DMS53 treated with DMSO at 0.1 percent for 48 hours (cell line): ENCODE measurements around the gene JAML.

Experiments
- DNase-seq: peaks from one replicate; lab custom pipeline; 2025; ENCODE audit not compliant: unreplicated experiment; lab: John Stamatoyannopoulos, UW

JAML gene, protein sequence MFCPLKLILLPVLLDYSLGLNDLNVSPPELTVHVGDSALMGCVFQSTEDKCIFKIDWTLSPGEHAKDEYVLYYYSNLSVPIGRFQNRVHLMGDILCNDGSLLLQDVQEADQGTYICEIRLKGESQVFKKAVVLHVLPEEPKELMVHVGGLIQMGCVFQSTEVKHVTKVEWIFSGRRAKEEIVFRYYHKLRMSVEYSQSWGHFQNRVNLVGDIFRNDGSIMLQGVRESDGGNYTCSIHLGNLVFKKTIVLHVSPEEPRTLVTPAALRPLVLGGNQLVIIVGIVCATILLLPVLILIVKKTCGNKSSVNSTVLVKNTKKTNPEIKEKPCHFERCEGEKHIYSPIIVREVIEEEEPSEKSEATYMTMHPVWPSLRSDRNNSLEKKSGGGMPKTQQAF

DNA sequence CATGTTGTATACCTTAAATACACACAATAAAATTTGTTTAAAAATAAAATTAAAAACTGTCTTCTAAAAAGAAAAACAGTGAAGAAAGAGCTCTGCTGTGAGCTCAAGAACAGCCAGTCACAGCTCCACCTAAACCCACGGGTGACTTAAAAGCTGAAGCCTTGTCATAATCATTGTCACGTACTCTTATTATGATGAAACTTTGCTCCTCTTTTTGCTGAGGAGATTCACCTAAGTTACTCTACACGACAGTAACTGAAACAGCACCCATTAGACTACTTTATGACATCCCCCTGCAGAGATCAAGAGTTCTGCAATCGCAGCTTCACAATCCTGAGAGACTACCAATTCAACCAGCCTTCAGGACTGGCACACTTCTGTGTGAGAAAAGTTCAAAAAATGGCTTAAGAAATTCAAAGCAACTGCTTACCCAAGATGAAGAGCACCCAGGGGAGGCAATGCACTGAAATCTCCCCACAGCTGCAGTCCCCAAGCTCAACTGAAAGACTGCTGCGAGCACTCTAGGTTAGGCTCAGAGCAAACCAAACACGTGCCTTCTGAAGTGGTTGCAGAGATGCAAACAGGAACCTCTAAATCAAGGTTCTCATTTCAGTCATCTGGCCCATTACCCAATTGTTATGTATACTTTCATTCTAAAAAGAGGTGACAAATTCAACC is at the start of gene JAML:
TSS of gene JAML (minus strand) at position 501 of the 678 bp plus-strand sequence. CDS start 10,145 bp downstream, outside the sequence.
- no peak for DNase-seq

DNA sequence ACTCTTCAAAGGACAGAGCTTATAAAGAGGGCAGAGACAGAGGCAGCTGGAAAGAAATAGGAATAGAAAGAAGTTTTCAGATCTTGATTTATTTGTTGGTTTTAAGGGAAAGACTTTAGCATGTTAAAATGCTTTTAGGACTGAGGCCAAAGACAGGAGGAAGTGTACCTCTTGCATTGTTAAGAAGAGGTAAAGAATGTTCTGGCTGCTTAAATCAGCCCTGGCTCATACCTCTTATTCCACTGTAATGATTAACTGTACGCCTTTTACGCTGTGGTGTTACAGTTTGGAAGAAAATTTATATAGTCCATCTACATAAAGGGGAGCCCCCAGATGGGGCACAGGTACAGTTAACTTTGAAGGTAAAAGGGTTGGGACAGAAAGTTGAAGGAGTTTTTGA is 49.4 kb upstream of the JAML start:
- DNase-seq = no peak

DNA sequence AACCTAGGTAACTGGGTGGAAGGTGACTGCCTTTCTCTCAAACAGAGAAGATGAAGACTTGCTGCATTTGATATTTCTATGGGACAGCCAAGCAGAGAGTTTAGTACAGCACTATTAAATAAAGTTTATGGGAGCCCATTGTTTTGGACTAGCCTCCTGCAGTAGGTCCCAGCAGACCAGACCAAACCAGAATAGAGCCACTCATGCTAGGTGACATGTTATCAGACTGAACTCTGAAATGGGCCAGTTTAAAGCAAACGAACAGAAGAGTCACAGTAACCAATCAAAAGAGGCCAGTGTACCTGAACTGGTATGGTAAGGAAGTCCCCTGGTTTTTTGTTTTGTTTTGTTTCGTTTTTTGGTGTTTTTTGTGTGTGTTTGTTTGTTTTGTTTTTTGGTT is 47.2 kb upstream of the JAML start:
- DNase-seq = no peak

DNA sequence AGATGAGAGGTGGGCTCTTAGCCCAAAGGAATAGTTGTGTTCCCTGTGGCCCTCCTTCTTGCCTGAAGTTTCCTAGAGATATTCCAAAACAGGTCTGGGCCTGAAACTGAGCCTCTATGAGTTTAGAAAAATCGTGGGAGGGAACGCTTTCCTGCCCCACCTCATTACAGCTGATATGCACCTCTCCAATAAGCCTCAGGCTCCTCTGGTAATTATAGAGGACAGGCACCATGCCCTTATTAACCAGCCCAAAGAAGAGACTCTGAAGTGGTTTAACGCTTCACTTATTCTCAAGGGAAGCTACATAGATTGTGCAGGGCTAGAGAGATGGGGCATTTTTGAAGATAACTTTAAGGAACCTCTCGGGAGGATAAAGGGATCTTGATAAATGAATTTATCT is 42.7 kb upstream of the JAML start:
- DNase-seq = no peak

DNA sequence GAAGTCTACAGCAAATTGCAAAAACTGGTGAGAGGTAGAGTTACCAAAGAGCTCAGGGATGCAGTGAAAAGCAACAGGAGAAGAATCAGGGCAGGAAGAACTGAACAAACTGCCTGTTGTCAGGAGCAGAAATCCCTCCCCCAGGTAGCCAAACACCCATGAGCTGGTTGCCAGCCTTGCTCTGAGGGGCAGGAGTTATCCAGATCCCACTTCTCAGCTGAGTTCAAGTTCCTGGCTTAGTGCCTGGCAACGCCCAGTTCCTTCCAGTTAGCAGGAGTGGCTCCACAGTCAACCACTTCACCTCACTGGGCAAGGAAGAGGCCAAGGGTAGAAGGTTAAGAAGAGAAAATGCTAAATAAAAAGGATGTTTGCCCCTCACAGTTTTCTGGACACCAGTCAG is 41.1 kb upstream of the JAML start:
- no peak for DNase-seq

DNA sequence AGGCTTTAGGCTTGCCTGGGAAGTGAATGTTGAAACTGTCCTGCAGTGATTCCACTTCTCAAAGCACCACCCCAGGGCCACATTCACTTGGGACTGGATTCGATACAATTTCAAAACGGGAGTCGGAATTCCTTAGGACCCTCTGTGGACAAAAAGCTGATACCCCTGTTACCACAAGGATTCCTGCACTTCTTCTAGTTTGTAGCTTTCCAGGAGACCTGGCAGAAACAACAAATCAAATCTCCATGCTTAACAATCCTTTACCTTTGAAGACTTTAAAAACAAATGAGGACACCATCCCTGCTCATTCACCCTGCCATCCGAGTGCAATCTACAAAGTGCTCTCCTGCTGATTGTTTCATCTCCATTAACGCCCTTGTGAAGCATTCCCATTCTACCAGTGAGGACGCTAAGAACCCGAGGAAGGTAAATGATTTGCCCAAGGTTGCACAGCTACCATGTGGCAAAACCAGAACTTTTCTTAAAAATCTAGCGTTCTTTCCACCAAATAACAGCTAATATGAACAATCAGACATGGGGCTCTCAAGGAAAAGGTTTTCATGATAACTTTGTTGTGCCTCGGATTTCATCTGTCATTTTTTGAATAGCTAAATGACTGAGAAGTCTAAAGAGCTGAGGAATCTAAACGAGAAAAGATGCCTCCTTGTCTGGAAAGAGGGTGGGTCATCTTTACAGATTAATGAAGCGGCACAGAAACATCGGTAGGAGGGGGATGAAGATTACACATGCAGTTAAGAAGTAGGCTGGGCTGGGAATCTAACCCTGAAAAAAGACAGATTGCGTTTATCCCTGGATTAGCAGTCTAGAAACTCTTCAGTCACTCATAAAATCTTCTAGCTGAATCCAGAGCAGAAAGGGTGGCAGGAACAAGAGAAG is 40.0 kb upstream of the JAML start:
- DNase-seq = no peak

DNA sequence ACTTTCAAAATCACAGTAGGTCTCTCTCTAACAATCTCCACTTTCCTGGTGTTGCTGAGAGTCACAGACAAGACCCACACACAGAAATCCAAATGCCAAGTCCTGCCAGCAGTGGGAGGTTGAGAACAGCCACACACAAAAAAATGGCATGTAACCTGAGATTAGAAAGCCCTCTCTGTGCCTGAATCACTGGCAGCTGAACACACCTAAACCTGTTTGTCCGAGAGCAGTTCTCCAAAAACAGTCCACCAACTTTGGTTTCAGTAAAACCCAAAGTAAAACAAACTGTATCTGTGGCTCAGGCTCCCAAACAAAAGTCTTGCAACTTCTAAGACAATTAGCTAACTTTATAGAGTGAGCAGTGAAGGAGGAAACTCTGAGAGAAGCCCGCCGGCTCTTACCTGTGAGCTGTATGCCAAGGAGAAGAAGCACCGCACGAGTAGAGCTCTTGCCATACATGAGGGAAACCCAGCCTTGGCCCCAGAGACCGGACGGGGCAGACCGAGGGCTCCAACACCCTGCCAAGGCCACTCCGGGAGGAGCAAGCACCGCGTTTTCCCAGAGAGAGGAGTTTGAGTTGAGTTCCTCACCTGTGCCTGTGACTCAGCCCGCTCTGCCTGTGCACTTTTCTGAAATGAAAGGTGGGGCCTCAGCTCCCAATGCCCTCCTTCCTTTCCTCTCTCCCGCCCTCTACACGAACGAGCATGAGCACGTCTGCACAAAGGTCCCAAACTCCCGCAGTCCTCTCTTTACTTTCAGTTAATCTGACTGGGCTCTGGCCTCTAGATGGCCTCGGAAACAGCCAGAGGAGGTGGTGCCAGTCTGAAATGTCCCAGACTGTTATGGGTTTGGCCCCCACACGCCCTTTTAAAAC is 39.1 kb upstream of the JAML start, which contains the start of gene MPZL2:
TSS of gene MPZL2 (minus strand) at position 603 of the 874 bp plus-strand sequence. CDS start at position 459, 144 bp downstream.
- DNase-seq = peak; percentile 58

DNA sequence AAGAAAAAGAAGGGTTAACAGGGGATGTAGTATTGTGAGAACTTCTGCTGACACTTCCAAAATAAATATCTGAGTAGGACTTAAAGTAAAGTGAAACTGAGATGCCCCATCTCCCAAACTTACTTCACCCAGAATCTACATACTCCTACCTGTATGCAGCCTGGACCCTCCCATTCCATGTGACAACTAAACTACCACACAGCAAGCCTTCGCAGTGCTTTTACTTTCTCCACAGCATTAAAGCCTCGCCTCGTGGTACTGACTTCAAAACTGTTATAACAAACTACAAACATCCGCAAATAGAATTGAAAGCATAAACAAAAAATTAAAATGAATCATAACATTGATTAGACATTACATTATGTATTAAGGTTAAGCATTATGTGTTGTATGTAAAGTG is 38.3 kb upstream of the JAML start:
- no peak for DNase-seq

DNA sequence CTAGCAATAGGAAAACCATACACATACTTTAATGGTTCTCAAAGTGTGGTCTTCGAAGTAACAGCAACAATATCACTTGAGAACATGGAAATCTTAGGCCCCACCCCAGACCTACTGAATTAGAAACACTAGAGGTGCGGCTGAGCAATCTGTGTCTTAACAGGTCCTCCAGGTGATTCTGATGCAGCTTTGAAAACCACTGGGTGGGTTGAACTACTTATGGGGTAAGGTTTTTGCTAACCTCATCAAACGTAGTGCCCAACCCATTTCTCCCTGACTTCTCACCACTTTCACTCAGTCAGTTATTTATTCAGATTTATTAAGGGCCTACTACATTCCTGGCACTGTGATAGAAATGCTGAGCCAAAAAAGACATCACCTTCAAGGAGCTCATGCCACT is 35.5 kb upstream of the JAML start:
- DNase-seq = no peak

DNA sequence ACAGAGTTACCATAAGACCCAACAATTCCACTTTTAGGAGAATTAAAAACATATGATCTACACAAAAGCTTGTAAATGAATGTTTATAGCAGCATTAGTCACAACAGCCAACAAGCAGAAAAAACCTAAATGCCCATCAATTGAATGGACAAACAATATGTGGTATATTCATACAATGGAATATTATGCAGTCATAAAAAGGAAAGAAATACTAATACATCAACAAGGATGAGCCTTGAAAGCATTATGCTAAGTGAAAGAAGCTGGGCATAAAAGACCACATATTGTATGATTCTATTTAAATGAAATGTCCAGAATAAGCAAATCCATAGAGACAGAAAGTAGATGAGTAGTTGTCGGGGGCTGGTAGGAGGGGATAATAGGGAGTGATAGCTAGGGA is 34.3 kb upstream of the JAML start:
- DNase-seq = no peak

DNA sequence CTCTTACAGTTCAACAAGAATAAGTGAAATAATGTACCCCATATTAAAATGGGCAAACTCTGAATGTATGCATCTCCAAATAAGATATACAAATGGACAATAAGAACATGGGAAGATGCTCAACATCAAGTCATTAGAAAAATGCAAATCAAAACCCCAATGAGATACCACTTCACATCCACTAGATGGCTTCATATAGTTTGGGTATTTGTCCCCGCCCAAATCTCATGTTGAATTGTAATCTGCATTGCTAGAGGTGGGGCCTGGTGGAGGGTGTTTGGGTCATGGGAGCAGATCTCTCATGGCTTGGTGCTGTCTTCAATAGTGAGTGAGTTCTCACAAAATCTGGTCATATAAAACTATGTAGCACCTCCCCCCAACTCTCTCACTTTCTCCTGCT is 33.6 kb upstream of the JAML start:
- DNase-seq = no peak

DNA sequence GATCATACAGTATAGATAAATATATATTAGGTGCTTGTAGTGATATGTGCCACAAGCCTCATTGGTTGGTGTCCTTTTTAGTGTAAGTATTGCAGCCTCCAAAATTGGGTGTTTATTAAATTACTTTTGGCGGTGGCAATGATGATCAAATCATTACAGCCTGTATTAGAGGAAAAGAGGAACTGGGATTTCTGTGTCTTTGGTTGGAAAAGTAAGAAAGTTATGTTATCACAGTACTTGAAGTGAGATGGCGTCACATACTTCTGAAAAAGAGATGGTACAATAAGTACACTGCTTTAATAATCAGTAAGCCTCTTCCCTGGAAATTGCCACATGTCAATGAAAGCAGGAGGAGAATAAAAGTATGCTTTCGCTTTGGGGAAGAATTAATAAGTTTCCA is 27.9 kb upstream of the JAML start:
- DNase-seq = no peak

DNA sequence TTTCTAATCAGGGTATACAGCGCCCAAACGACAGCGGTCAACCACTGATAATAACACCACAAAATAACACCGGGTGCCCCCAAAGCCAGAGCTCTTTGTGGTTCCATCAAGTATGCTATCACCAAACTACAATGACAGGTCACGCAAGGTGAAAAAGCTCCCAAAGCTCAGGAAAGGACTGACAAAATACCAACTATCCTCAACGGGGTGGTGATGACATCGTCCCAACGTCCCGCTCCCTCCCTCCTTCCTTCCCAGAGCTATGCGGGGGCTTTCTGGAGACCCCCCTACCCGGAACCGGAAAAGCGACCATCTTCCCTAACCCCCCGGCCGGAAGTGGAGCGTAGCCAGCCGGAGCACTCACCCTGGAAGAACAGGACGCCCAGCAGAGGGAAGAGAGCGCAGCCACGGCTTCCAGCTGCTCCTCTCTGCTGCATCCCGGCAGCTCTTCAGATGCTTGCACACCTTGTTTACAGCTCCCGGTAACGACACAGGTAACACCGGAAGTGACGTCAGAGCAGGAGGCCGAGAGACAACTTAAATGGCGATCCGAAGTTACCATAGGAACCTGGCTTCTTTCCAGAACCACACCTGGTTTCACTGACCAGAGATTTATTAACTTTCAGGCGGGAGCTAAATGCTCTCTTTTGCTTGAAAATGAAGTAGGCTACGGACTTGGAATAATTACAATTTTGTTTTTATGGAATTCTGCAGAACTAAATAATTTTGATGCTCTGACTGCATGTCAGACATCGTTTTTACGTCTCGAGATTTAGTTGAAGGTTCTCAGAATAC is 27.2 kb upstream of the JAML start, which contains the start of gene MPZL3:
TSS of gene MPZL3 (minus strand) at position 508 of the 795 bp plus-strand sequence. CDS start at position 437, 71 bp downstream.
- peak; percentile 97 for DNase-seq

DNA sequence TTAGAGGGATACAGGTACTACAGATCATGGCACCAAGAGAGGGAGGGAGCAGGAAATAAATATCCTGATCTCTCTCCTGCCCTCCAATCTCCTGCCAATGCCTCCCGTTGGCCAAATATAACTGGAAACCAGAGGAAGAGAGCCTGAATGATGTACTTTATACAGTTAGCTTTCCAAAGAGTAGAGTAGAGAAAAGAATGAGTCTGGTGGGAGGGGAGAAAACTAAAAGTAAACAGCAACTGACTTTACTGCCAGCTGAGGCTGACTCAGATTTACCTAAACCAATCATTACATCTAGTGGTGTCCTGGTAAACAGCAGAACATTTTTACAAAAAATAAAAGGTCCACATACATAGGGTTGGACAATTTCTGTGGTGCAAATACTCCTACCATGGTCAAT is 22.2 kb upstream of the JAML start:
- DNase-seq = no peak

DNA sequence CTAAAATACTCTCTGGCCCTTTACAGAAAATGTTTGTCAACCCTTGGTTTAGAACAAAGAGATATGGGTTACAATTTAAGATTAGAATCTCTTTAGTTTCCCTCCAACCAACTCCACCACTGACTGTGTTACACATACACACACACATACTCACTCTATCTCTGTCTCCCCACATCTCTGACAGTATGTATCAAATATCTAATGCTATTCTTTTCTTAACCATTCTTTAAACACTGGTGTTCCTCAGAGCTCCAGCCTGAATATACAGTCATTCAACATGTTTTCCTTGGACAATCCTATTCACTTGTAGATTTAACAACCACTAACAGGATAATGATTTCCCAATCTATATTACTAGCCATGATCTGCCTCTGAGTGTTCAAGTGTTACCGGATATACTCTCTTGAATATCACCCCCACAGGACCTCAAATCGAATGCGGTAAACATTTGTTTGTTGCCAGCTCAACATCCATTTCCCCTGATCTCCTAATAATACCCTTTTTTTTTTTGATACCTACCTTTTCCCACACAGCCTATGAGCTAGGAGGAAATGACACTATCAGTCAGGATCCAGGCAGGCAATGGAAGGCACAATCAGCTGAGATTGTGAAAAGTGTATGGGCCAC is 21.2 kb upstream of the JAML start:
- no peak for DNase-seq

DNA sequence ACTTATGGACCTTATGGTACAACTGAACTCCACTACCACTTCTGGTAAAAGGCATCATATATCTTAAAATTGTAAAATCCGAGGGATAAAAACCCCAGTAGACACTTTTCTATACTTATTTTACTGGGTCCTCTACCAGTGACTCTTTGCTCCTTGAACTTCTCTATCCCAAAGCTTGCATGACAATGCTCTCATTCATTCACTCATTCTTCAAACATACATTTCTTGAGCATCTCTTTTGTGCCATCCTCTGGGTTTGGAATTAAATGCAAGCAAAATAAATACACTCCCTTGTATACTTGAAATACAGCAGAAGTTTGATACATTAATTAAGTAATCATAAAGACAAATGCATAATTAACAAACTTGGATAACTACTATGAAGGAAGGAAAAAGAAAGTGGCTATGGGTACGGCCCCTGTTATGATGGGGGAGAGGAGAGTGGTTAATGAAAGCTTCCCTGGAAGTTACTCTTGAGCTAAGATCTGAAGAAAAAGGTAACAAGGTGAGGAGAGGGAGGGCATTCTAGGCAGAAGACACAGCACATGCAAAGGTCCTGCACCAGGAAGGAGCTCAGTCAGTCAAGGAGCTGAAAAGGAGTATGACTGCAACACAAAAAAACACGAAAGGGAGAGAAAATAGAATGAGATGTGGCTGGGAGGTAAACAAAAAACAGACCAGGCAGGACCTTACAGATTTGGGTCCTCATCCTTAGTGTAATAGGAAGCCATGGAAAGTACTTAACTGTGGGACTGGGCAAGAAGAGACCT is 19.4 kb upstream of the JAML start:
- no peak for DNase-seq

DNA sequence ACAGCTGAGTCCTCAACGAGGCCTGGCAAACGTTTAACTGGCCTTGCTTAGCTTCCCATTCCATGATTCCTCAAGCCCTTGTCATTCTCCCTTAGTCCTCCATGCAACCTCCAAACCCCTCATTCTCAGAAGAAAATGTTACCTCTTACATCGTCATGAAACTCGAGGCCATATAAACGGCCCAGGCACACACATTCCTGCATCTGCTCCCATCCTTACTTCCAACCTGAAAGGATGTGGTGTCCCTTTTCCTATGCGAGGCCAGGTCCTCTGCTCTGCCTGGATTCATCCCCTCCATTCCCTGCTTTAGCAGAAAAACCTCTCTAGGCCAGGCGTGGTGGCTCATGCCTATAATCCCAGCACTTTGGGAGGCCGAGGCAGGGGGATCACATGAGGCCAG is 18.4 kb upstream of the JAML start:
- DNase-seq = no peak

DNA sequence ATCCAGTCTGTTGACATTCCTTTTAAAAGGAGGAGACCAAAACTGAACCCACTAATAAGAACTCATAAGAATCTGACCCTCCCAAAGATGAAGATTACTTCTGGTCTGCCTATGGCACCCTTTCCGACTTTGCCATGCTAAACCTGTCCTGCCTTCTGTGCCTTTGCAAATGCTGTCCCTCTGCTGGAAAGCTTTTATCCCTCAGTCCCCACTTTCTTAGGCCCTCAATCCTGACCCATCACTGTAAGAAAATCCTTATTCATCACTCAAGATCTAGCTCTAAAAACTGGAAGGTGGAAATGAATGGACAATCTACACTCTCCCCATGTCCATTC is 16.9 kb upstream of the JAML start:
- DNase-seq = no peak
